ENCODE measurements around the gene ST8SIA5. TPM values are rescaled to one million over a fixed set of nuclear protein-coding genes. Genes with fewer than 3 reads are reported as not detected.
"Not testable (repeated sequence)": the region's sequence is repeated elsewhere in the genome, so short reads cannot be mapped to it uniquely, and the experiment has no call there.

ST8SIA5 gene, protein sequence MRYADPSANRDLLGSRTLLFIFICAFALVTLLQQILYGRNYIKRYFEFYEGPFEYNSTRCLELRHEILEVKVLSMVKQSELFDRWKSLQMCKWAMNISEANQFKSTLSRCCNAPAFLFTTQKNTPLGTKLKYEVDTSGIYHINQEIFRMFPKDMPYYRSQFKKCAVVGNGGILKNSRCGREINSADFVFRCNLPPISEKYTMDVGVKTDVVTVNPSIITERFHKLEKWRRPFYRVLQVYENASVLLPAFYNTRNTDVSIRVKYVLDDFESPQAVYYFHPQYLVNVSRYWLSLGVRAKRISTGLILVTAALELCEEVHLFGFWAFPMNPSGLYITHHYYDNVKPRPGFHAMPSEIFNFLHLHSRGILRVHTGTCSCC
- polyA plus RNA-seq (2011; rRNA removed) (not detected in 2 replicates), polyA minus RNA-seq (2011; rRNA and poly(A)+ RNA removed) (not detected in 2 replicates)

DNA sequence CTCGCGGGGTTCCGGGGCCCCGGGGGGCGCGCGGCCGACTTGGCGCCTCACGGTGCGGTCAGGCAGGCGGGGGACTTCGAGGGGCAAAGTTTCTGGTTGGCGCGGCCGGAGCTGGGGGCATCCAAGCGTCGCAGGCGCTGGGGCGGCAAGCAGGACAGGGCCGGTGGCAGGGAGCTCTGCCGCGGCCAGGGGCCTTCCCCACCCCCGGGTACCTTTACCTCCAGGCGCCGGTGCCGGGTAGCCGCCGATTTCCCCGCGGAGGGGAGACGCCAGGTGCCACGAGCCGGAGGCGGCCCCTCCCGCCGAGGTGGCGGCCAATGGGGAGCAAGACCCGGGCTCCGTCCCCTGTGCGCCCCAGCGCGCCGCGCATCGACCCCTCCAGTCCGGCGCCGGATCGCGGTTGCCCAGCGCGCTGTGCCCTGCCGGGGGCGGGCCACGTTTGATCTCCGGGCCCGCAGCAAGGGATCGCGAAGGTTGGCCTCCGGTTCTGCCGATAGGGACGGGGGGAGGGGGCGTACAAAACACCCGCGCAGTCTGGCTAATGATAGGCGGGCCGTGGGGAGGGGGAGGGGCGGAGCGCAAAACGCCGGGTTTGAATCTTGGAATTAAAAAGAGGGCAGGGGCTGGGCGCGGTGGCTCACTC lies at the start of gene ST8SIA5:
TSS of gene ST8SIA5 (minus strand) at position 495 of the 643 bp plus-strand sequence. CDS start 545 bp downstream, outside the sequence.
- no peaks in the 10 kb centered on the region for H3K36me3 ChIP-seq (ENCODE audit: control insufficient read depth, insufficient read depth, low read length)
- CTCF ChIA-PET, result no interaction called here
- DNase-seq (ENCODE audit: low read depth), result no peak
- POLR2A ChIA-PET, result no interaction called here
- H3K4me3 ChIP-seq (ENCODE audit: low read depth, low read length), result no peak within 1 kb of the TSS
- TF ChIP-seq, protein P1, sequence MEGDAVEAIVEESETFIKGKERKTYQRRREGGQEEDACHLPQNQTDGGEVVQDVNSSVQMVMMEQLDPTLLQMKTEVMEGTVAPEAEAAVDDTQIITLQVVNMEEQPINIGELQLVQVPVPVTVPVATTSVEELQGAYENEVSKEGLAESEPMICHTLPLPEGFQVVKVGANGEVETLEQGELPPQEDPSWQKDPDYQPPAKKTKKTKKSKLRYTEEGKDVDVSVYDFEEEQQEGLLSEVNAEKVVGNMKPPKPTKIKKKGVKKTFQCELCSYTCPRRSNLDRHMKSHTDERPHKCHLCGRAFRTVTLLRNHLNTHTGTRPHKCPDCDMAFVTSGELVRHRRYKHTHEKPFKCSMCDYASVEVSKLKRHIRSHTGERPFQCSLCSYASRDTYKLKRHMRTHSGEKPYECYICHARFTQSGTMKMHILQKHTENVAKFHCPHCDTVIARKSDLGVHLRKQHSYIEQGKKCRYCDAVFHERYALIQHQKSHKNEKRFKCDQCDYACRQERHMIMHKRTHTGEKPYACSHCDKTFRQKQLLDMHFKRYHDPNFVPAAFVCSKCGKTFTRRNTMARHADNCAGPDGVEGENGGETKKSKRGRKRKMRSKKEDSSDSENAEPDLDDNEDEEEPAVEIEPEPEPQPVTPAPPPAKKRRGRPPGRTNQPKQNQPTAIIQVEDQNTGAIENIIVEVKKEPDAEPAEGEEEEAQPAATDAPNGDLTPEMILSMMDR (IDR thresholded peaks at IDR 0.05; ENCODE audit: insufficient read depth, low read depth, low read length), result no peak
- H3K27me3 ChIP-seq (ENCODE audit: control insufficient read depth, insufficient read depth, low read length), result peaks cover 37% of the 10 kb centered on the region

DNA sequence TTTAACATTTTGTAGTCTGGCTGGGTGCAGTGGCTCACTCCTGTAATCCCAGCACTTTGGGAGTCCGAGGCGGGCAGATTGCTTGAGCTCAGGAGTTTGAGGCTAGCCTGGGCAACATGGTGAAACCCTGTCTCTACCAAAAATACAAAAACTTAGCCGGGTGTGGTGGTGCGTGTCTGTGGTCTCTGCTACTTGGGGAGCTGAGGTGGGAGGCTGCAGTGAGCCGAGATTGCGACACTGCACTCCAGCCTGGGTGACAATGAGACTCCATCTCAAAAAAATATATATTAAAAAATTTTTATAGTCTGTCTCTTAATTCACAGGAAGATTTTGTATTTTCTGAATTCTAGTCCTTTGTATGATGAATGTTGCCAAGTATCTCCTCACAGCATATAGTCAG lies 39.1 kb upstream of the ST8SIA5 start:
- H3K36me3 ChIP-seq (ENCODE audit: control insufficient read depth, insufficient read depth, low read length); H3K4me3 ChIP-seq (ENCODE audit: low read depth, low read length); POLR2A ChIA-PET; DNase-seq (ENCODE audit: low read depth); H3K27me3 ChIP-seq (ENCODE audit: control insufficient read depth, insufficient read depth, low read length): not testable (repeated sequence)
- CTCF ChIA-PET, result interaction anchor here (1.8 to 2.5 kb wide), 2 partner anchors 11 to 18 kb away, joined by 4 to 5 read pairs; no protein-coding TSS in a partner anchor

DNA sequence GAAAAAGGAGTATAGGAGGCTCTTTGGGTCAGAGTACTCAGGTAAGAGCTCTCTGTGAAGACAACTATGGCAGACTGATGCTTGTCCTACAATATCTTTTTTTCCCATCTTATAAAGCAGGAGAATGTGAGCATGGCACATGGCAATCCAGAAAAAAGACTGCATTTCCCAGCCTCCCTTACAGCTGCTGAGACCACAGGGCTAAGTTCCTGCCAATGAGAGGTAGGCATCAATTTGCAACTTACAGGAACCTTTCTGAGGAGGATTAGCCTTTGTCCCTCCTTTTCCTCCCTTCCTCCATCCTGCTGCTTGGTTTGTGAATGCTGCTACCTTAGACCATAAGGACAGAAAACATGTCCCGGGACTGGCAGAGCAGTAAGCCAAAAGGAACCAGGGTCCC lies 37.8 kb upstream of the ST8SIA5 start:
- ChIA-PET CTCF (interaction anchor here (2.5 kb wide), 1 partner anchor 20 kb away, joined by 5 read pairs; no protein-coding TSS in a partner anchor), POLR2A (no interaction called here)
- DNase-seq (ENCODE audit: low read depth), result no peak
- H3K36me3 ChIP-seq (ENCODE audit: control insufficient read depth, insufficient read depth, low read length), result no peaks in the 10 kb centered on the region
- TF ChIP-seq, protein P1 (IDR thresholded peaks at IDR 0.05; ENCODE audit: insufficient read depth, low read depth, low read length), result no peak
- H3K27me3 ChIP-seq (ENCODE audit: control insufficient read depth, insufficient read depth, low read length), result no peaks in the 10 kb centered on the region
- no peak overlapping the region for H3K4me3 ChIP-seq (ENCODE audit: low read depth, low read length)

DNA sequence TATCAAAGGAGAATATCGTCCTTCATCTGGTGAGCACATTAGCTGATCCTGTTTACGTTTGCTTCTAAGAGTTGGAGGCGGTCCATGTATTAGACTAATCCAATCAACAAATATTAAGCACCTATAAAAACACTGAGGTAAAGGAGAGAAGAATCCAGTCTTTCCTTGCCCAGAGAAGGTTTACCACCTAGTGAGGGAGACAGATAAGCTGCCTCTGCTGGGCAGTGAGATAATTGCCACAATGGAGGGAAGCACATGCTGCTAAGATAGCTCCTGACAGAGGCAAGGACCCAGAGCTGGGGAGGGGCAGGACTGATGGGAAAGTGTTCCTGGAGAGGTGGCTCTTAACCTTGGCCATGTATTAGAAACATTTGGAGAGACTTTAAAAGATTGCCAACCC lies 36.7 kb upstream of the ST8SIA5 start:
- CTCF ChIA-PET, result interaction anchor here (0.6 to 2.5 kb wide), 4 partner anchors 21 to 239 kb away, joined by 3 to 5 read pairs (median 3); no protein-coding TSS in a partner anchor
- Histone ChIP-seq H3K4me3 (ENCODE audit: low read depth, low read length) (no peak overlapping the region), H3K36me3 (ENCODE audit: control insufficient read depth, insufficient read depth, low read length) (no peaks in the 10 kb centered on the region), H3K27me3 (ENCODE audit: control insufficient read depth, insufficient read depth, low read length) (no peaks in the 10 kb centered on the region)
- TF ChIP-seq, protein P1 (IDR thresholded peaks at IDR 0.05; ENCODE audit: insufficient read depth, low read depth, low read length), result no peak; the same call in 1 of the 2 replicates
- POLR2A ChIA-PET, result no interaction called here
- DNase-seq (ENCODE audit: low read depth), result no peak

DNA sequence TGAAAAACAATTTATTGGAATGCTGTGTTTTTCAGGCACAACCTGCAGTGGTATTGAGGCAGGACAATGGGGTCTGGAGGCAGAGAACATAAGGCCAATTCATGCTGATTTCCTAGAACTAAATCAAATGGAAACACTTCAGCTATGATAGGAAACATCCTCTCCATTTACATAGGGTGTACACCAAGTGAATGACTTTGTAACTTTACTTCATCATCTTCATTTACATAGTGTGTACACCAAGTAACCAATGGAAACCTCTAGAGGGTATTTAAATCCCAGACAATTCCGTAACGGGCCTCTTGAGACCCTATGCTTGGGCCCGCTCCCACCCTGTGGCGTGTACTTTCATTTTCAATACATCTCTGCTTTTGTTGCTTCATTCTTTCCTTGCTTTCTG lies 32.2 kb upstream of the ST8SIA5 start:
- no peaks in the 10 kb centered on the region for H3K27me3 ChIP-seq (ENCODE audit: control insufficient read depth, insufficient read depth, low read length)

More for the DNA sequence above, 32.2 kb upstream of the ST8SIA5 start:
- Histone ChIP-seq H3K36me3 (ENCODE audit: control insufficient read depth, insufficient read depth, low read length) (no peaks in the 10 kb centered on the region), H3K4me3 (ENCODE audit: low read depth, low read length) (no peak overlapping the region)
- POLR2A ChIA-PET, result no interaction called here
- TF ChIP-seq, protein P1 (IDR thresholded peaks at IDR 0.05; ENCODE audit: insufficient read depth, low read depth, low read length), result no peak
- no peak for DNase-seq (ENCODE audit: low read depth)
- CTCF ChIA-PET, result interaction anchor here (1.0 kb wide), 1 partner anchor 248 kb away, joined by 3 read pairs; no protein-coding TSS in a partner anchor
